GM18517 (cell line): ENCODE results near the gene FUT7.

ENCODE experiments used
- ATAC-seq: cut with Tn5 transposase; IDR thresholded peaks from one replicate; pipeline ENCODE4 v1.9.1; 2021; ENCODE audit warnings: mild to moderate bottlenecking, moderate library complexity; ENCODE audit not compliant: unreplicated experiment

The FUT7 gene

GRCh38 chr9:137020771-137021567 lies 10.9 kb downstream of the FUT7 start:
- no peak for ATAC-seq

- ATAC-seq: no peak
Measured at GRCh38 chr9:137019891-137020683, 11.8 kb downstream of the FUT7 start.

GRCh38 chr9:137018761-137019559 lies 12.9 kb downstream of the FUT7 start:
- no peak for ATAC-seq

GRCh38 chr9:137017791-137018497 lies 13.9 kb downstream of the FUT7 start:
- no peak for ATAC-seq

GRCh38 chr9:137017071-137017470 lies 14.8 kb downstream of the FUT7 start:
- ATAC-seq: no peak

GRCh38 chr9:137016436-137016835 lies 15.5 kb downstream of the FUT7 start:
- ATAC-seq: no peak

- ATAC-seq: no peak
Measured at GRCh38 chr9:137015976-137016375, 15.9 kb downstream of the FUT7 start.

GRCh38 chr9:137015540-137015930 lies 16.4 kb downstream of the FUT7 start:
- no peak for ATAC-seq

GRCh38 chr9:137014776-137015539 lies 16.9 kb downstream of the FUT7 start:
- ATAC-seq: no peak

GRCh38 chr9:137014166-137014565 lies 17.7 kb downstream of the FUT7 start:
- no peak for ATAC-seq

GRCh38 chr9:137013571-137013940 lies 18.3 kb downstream of the FUT7 start:
- ATAC-seq: no peak

GRCh38 chr9:137012694-137013570 lies 19.0 kb downstream of the FUT7 start:
- ATAC-seq: no peak

- ATAC-seq: no peak
Measured at GRCh38 chr9:137011907-137012675, 19.8 kb downstream of the FUT7 start.

- ATAC-seq: no peak
Measured at GRCh38 chr9:137011156-137011555, 20.7 kb downstream of the FUT7 start.

GRCh38 chr9:137009938-137010732 lies 21.8 kb downstream of the FUT7 start:
- ATAC-seq: no peak

GRCh38 chr9:137009217-137009616 lies 22.7 kb downstream of the FUT7 start:
- ATAC-seq: no peak

GRCh38 chr9:137008312-137008711 lies 23.6 kb downstream of the FUT7 start:
- ATAC-seq: no peak
